RKO (cell line): Measurements from ENCODE around the gene PRDM1.
"Not testable (repeated sequence)": the region's sequence is repeated elsewhere in the genome, so short reads cannot be mapped to it uniquely, and the experiment has no call there.

ENCODE experiments used
- DNase-seq: peaks from one replicate; pipeline ENCODE4 v3.0.0-alpha.2; 2016; ENCODE audit warnings: low spot score

Gene PRDM1

DNA sequence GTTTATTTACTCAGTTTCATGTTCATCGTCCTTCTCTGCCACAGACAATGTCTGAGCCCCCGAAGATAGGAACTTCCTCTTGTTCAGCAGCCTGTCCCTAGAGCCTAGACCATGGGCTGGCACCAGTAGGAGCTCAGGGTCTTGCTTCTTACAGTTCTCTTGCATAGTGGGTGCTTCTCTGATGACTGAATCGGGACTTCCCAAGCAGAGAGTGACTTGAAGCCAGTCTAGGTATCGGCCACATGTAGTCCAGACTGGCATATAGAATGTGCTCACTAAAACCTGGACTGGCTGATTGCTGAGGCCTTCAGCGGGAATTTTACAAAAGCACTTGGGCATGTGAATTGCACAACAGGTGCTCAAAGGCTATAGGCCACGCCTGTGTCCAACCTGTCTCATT is 52.0 kb downstream of the PRDM1 start:
- DNase-seq, result no peak

DNA sequence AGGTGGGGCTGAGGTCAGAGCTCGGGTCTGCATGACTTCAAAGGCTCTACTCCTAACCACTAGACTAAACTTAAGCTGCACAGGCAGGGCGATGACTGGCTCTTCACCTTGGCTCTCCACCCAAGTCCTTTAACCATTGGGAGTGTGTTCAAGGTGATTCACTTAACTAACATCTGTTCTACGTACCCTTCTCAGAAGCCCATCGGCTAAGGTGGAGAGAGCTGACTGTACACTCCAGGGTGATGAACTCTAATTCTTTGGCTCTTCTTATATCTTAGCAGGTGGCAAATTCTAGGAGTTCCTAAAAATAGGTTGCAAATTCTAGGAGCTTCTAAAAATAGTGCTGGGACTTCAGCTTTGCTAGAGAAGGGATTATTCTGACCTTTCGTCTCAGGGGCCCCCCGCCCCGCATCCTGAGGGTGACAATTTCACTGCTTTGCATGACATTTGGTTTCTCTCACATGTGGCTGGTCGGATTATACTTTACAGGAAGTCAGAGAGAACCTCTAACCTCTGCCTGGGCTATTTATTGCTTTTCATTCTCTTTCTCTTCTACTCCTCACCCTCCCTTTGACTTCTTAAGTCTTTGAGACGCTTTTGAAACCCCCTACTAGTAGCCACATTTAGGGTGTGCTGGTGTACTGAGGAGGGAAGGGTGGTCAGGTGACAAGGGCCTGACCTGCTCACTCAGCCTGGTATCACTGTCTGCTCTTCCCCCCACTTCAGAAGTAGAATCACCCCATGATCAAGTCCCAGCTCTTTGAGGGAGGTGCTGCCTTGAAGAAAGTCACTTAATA is 55.5 kb downstream of the PRDM1 start:
- no peak for DNase-seq

DNA sequence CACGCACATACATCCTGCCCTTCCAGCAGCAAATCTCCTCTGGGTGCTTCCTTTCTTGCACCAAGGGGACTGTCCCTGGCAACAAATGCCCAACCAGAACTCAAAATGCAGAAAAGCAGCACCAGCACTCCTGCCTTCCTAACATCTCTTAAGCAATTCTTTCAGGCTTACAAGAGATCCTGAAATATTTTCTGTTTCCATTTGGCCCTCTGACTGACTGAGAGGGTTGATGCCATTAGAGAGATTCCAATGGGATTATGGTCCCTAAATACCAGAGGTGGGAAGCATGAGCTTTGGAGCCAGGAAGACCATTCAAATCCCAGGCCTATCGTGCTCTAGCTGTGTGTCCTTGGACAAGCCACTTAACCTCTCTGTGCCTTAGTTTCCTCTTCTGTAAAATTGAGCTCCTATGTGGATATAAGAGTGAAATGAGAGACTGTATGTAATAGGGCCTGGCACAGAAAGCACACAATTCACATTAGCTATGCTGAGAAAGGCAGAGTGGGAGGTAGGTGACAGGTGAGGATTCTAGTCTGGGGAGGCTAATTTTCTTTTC is 56.8 kb downstream of the PRDM1 start:
- no peak for DNase-seq

DNA sequence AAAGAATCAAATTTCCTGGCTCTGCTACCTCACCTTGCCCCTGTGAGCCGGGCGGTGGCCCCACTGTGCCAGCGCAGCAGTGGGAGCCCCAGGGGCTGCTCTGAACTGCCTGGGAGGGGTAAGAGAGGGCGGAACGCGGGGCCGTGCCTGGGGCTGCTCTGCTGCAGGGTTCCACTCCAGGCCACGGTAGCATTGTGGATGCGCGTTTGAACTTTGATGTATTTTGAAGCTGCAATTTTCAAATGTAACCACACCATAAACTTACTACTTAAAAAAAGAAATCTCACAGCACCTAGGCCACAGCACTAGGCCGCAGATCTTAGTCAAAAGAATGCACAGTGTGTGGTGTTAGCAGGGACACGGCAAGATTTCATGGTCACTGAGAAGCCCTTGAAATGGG is 57.5 kb downstream of the PRDM1 start:
- no peak for DNase-seq

DNA sequence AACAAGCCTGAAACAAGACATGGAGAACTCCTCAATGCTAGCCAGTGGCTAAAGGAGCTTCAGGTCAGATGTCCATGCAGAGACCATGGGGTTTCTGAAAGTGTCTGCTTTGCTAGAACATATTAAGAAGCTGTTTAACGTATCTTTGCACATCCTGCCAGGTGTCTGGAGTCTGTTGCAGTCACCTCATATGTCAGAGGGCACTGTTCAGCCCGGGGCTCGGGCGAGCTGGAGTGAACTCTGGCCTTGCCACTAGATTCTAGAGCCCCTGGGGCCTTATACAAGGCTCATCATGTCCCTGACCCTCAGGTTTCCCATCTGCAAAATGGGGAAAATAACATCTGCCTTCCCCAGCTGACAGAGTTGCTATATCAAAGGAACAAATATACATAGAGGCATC is 59.0 kb downstream of the PRDM1 start:
- DNase-seq, result no peak

DNA sequence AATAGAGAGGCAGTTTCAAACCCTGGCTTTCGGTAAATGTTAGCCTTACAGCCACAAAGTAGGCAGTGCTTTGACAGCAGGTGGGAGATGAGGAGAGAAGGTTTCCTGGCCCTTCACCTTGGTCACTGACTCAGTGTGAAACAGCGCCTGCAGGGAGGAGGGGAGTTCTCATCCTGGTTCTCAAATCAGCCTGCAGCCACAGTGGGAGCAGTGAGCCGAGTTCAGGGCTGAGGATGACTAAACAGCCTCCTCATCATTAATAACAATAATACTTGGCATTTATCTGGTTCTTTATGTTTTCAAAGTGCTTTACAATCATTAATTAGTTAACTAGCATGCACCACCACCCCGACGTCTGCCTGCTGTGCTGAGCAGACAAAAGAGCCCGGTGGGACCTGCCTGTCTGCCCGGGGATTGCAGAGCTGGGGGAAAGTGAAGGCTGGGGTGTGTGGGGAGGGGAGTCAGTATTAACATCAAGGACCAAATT is 59.6 kb downstream of the PRDM1 start:
- no peak for DNase-seq

DNA sequence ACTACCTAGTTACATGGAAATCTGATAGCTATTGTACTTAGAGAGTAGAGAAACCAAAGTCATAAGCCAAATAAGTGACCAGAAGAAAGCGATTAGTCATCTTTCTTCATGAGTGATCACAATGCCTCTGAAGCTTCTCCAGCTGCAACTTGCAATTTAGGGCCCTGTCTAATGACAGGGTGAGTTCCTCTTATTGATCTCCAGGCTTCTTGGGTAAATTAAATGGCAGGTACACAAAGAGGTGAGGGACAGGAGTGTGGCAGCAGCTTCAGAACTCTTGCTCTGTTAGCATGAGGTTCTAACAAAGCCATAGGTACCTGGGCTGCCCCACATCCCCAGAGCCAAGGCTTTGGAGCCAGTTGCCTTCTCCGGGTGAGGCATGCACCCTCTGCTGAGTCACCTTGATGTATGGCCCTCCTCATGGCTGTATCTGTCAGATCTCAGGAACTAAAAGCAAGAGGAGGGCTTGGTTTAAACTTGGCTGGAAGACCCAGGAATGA is 60.8 kb downstream of the PRDM1 start:
- DNase-seq, result no peak

DNA sequence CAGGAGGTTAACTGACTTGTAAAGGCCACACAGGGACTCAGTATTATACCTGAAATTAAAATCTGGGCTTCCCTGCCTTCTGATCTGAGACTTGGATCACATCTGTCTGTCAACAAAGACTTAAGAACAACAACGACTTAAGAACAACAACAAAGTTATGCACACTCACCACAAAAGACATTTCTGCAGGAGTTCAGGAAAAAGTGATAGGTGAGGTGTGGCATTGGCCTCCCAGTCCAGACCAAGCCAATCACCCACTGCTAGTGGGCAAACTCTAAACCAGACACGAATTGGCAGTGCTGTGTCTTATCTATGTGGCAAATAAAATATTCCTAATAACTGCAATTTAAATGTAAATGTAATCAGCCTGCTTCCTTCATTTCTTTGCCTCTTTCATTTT is 61.3 kb downstream of the PRDM1 start:
- DNase-seq, result no peak

DNA sequence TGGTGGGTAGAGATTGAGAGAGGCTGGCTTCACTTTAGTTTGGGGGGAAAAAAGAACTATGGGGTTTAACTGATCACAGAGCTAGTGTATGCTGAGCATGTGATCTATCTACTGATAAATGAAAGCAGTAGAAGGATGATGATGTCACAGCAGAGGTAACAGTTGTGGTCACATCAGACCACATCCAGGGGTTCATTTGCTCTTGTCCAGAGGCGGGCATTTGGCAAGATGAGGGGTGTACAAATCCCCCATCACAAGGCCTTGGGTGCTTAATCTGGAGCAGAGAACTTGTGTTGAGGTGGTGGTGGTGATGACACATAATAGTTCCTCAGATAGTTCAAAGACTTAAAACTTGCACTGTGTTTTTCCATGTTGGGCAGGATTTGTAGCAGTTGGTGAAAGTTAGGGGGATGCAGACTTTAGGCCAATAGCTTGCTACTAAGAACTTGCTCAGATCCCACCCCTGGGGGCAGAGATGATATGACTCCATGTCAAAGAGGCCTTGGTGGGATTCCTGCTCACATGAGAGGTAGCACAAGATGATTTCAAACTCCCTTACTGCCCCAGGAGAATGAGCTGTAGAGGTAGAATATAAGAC is 63.4 kb downstream of the PRDM1 start:
- DNase-seq, result no peak

DNA sequence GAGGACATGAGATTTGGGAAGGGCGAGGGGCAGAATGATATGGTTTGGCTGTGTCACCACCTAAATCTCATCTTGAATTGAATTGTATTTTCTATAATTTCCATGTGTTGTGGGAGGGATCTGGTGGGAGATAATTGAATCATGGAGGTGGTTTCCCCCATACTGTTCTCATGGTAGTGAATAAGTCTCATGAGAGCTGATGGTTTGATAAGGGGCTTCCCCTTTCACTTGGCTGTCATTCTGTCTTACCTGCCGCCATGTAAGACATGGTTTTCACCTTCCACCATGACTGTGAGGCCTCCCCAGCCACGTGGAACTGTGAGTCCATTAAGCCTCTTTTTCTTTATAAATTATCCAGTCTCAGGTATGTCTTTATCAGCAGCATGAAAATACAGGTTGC is 66.3 kb downstream of the PRDM1 start:
- not testable (repeated sequence) for DNase-seq

DNA sequence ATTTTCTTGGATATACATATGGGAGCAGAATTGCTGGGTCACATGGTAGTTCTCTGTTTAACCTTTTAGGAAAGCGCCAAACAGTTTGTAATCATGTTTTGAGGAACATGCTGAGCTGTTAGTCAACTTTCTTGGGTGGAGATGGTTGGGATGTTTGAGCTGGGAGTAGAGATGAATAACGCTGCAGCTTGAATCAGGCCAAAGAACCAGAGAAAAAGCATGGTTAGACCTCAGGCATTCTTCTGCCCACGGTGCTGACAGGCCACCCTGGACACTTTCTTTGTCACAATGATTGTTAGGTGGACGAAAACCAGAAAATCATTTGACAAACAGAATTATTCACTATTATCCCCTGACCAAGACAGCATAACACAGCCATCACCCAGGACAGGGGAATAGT is 66.8 kb downstream of the PRDM1 start:
- DNase-seq, result no peak

DNA sequence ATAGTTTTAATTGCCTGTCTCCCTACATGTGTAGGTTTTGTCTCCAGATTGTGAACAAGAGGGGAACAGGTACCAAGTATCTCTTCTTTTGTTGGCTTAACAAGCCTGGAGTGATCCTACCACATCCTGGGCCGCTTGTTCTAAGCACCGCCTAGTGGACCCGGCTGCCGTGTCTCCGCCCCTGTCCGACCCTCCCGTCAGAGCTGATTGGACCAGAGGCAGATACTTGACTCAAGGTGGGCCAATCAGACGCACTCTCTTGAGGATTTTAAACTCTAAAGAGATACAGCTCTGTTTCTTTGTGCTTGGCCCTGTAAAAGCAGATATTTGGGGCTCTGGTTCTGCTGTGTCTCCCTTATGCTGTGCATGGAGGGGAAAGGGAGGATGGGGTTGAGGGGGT is 68.2 kb downstream of the PRDM1 start:
- DNase-seq, result no peak

DNA sequence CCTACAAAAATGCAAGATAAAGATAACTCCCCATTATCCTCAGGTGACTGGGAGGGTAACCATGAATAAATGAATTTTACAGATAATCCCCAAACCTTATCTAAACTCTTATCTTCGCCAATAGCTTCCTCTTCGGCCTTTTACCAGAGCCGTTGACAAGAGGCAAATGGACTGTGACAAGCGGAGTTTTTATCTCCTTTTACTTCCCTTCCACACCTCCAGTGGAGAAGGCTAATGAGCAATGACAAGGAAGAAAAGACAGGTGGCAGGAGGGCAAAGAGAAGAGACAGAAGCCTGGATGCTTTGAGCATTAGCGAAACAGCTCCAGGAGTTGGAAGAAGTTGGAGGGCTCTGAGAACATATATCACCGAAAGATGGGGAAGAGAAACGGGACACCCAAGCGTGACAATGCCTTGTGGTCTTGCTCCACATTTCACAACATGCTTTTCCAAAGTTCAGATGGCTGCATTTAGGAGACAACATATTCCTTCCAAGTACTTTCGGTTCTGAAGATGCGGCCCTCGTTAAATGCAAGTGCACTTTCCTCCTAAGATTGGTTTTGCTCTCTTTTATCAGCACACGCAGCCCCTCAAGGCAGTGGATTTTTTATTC is 69.2 kb downstream of the PRDM1 start:
- no peak for DNase-seq

DNA sequence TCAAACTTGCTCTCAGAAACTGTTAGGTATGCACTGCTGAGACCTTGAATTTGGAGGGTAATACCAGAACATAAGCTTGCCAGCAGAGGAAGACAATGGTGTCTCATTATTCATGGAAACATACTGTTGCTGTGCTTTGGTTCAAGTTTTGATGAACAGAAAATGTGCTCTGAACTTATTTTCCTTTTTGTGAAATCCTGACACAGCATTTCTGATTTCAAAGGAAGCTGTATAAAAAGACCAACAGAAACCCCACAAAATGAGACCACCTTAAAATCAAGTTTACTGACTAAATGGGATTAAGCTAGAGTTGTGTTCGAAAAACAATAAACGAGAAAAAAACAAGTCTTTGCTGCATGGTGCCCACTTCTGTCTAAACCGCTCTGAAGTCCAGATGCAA is 70.3 kb downstream of the PRDM1 start:
- DNase-seq, result no peak

DNA sequence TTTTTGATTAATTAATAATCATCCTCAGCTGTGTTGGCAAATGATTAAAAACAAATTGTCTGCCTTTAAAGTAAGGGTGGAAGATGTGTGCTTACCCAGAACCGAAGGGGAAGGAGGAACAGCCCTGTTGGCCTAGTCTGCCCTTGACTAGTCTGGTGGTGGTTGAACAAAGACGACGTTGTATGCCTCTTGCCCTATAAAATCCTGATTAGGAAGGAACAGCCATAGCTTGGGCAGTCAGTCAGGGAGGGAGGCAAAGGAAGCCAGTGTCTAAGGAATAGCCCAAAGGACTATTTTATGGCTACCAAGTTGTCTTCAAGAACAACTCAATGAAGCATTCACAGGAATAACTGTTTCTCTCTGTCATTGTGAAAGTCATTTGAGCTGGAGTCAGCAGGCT is 70.7 kb downstream of the PRDM1 start:
- DNase-seq, result no peak

DNA sequence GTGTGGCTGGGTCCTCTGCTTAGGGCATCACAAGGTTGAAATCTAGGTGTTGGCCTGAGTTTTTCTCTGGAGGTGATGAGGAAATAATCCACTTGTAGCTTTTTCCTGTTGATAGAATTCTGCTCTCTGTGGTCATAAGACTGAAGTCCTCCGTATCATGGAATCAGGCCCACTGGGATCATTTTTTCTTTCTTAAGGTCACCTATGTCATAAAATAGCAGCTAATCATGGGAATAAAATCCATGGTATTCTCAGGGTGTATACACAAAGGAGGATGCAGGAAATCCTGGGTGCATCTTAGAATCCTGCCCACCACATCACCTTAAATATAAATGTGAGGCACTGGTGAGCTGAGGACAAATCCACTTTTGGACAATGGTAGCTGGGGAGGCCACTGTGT is 72.7 kb downstream of the PRDM1 start:
- DNase-seq, result no peak
